Activated CD8-positive, alpha-beta memory T cell treated with anti-CD3 and anti-CD28 coated beads, Interleukin-2, amount 10 ng/mL, durations not matched to agents 7 days and 5 days (primary cell): ENCODE results near the gene OR10V1. TPM values are rescaled to one million over a fixed set of nuclear protein-coding genes. Genes with fewer than 3 reads are reported as not detected.

Experiments
- ATAC-seq: fragments of 150-1000 bp; cut with Tn5 transposase; one replicate; pipeline ENCODE4 v1.10.0; 2021; ENCODE audit warnings: moderate library complexity
- CTCF ChIA-PET: fragments of 350-600 bp; sonication (Branson Sonifier 250); formaldehyde crosslinking; loops from one replicate; lab custom pipeline; 2021; ENCODE audit warnings: antibody characterized with exemption; lab: Charles Lee
- DNase-seq: peaks from one replicate; pipeline ENCODE4 v3.0.0-alpha.2; 2020
- H3K27ac Mint-ChIP-seq: one replicate; pipeline ENCODE4 v1.8.0; 2021; ENCODE audit warnings: mild to moderate bottlenecking, mixed read lengths
- H3K27me3 Mint-ChIP-seq: one replicate; pipeline ENCODE4 v1.8.0; 2021; ENCODE audit warnings: mixed read lengths
- H3K36me3 Mint-ChIP-seq: one replicate; pipeline ENCODE4 v1.8.0; 2021; ENCODE audit warnings: mild to moderate bottlenecking, mixed read lengths
- H3K4me1 Mint-ChIP-seq: one replicate; pipeline ENCODE4 v1.8.0; 2021; ENCODE audit warnings: mixed read lengths
- H3K4me3 Mint-ChIP-seq: one replicate; pipeline ENCODE4 v1.8.0; 2021; ENCODE audit warnings: mild to moderate bottlenecking, moderate library complexity, mixed read lengths
- H3K9me3 Mint-ChIP-seq: one replicate; pipeline ENCODE4 v1.8.0; 2022; ENCODE audit warnings: low read depth, mixed read lengths
- total RNA-seq, 2 experiments: library from RNA; stranded (reverse); gene quantifications; one replicate each; pipeline ENCODE4 v1.2.3, GENCODE V29; 2021

OR10V1 gene
- total RNA-seq, 2 experiments from 2014 or later: not detected

GRCh38 chr11:59673291-59673690 lies 40.4 kb downstream of the OR10V1 start:
- CTCF ChIA-PET: interaction anchor here (0.6 kb wide), 1 partner anchor 109 kb away, joined by 3 read pairs; no protein-coding TSS in a partner anchor
- DNase-seq (no peak), ATAC-seq (no peak)
- H3K4me3 Mint-ChIP-seq: no peak overlapping the region
- H3K4me1 Mint-ChIP-seq: peaks cover 8% of the 10 kb centered on the region
- H3K27ac Mint-ChIP-seq: no peak overlapping the region
- peaks cover 3% of the 10 kb centered on the region for H3K27me3 Mint-ChIP-seq
- no peaks in the 10 kb centered on the region for H3K36me3 Mint-ChIP-seq
- no peaks in the 10 kb centered on the region for H3K9me3 Mint-ChIP-seq

- no peak for DNase-seq
- H3K9me3 Mint-ChIP-seq: no peaks in the 10 kb centered on the region
- no peak overlapping the region for H3K27ac Mint-ChIP-seq
- H3K36me3 Mint-ChIP-seq: peaks cover 10% of the 10 kb centered on the region
- peaks cover 24% of the 10 kb centered on the region for H3K4me1 Mint-ChIP-seq
- H3K4me3 Mint-ChIP-seq: no peak overlapping the region
- H3K27me3 Mint-ChIP-seq: peaks cover 3% of the 10 kb centered on the region
- CTCF ChIA-PET: interaction anchor here (0.7 kb wide), 1 partner anchor 54 kb away, joined by 3 read pairs; no protein-coding TSS in a partner anchor
- ATAC-seq: no peak
Observed at GRCh38 chr11:59671471-59671870, 42.2 kb downstream of the OR10V1 start.

- H3K4me1 Mint-ChIP-seq: peaks cover 33% of the 10 kb centered on the region
- no peaks in the 10 kb centered on the region for H3K9me3 Mint-ChIP-seq
- H3K27me3 Mint-ChIP-seq: no peaks in the 10 kb centered on the region
- peak overlapping the region; percentile 98 for H3K27ac Mint-ChIP-seq
- peaks cover 24% of the 10 kb centered on the region for H3K36me3 Mint-ChIP-seq
- no peak for DNase-seq
- peak overlapping the region; percentile 95 for H3K4me3 Mint-ChIP-seq
- ATAC-seq: no peak
- CTCF ChIA-PET: interaction anchor here (0.7 to 2.1 kb wide), 10 partner anchors 53 to 452 kb away, joined by 3 to 10 read pairs (median 5); partner anchors contain the start of genes MRPL16, OSBP and STX3
Observed at GRCh38 chr11:59669611-59670009, 44.0 kb downstream of the OR10V1 start.

GRCh38 chr11:59668950-59669610 lies 44.6 kb downstream of the OR10V1 start, which contains the start of gene PATL1:
Gene PATL1 (minus strand): TSS chr11:59669037. CDS start chr11:59668895, 142 bp downstream.
- H3K36me3 Mint-ChIP-seq: peaks cover 28% of the 10 kb centered on the region
- peak; percentile 93 for ATAC-seq
- no peaks in the 10 kb centered on the region for H3K27me3 Mint-ChIP-seq
- peak within 1 kb of the TSS; percentile 95 for H3K4me3 Mint-ChIP-seq
- CTCF ChIA-PET: interaction anchor here (0.7 to 2.1 kb wide), 10 partner anchors 53 to 451 kb away, joined by 3 to 10 read pairs (median 5); partner anchors contain the start of genes MRPL16, OSBP and STX3
- H3K9me3 Mint-ChIP-seq: no peaks in the 10 kb centered on the region
- peak within 1 kb of the TSS; percentile 98 for H3K27ac Mint-ChIP-seq
- peak; percentile 99 for DNase-seq
- peaks cover 36% of the 10 kb centered on the region for H3K4me1 Mint-ChIP-seq

GRCh38 chr11:59668188-59668949 lies 45.3 kb downstream of the OR10V1 start:
- CTCF ChIA-PET: interaction anchor here (0.9 to 2.1 kb wide), 8 partner anchors 52 to 142 kb away, joined by 3 to 10 read pairs (median 6); partner anchors contain the start of genes MRPL16, OSBP and STX3
- Mint-ChIP-seq H3K36me3 (peaks cover 29% of the 10 kb centered on the region), H3K9me3 (no peaks in the 10 kb centered on the region), H3K4me1 (peaks cover 38% of the 10 kb centered on the region), H3K27ac (peak overlapping the region; percentile 96), H3K4me3 (peak overlapping the region; percentile 95), H3K27me3 (no peaks in the 10 kb centered on the region)
- peak; percentile 71 for DNase-seq
- peak; percentile 35 for ATAC-seq

- ATAC-seq (no peak), DNase-seq (no peak)
- peak overlapping the region; percentile 96 for H3K27ac Mint-ChIP-seq
- peaks cover 33% of the 10 kb centered on the region for H3K36me3 Mint-ChIP-seq
- H3K9me3 Mint-ChIP-seq: no peaks in the 10 kb centered on the region
- CTCF ChIA-PET: interaction anchor here (2.1 kb wide), 1 partner anchor 134 kb away, joined by 7 read pairs; no protein-coding TSS in a partner anchor
- peaks cover 42% of the 10 kb centered on the region for H3K4me1 Mint-ChIP-seq
- H3K27me3 Mint-ChIP-seq: no peaks in the 10 kb centered on the region
- H3K4me3 Mint-ChIP-seq: peak overlapping the region; percentile 95
Observed at GRCh38 chr11:59667812-59668187, 45.8 kb downstream of the OR10V1 start.

- H3K4me3 Mint-ChIP-seq: peak overlapping the region; percentile 95
- peak overlapping the region; percentile 96 for H3K27ac Mint-ChIP-seq
- no peaks in the 10 kb centered on the region for H3K27me3 Mint-ChIP-seq
- no peak for DNase-seq
- H3K4me1 Mint-ChIP-seq: peaks cover 45% of the 10 kb centered on the region
- CTCF ChIA-PET: interaction anchor here (0.7 kb wide), 1 partner anchor 52 kb away, joined by 3 read pairs; the partner anchor contains the start of gene OSBP
- H3K9me3 Mint-ChIP-seq: no peaks in the 10 kb centered on the region
- ATAC-seq: no peak
- H3K36me3 Mint-ChIP-seq: peaks cover 36% of the 10 kb centered on the region
Observed at GRCh38 chr11:59666969-59667368, 46.7 kb downstream of the OR10V1 start.

Other genes starting within 250 kb of the OR10V1 start
- not detected for gene OR4D10, start 240.5 kb downstream of the OR10V1 start, total RNA-seq
- gene OR4D11, start 210.3 kb downstream of the OR10V1 start, total RNA-seq: not detected
- not detected for gene OR4D9, start 202.3 kb downstream of the OR10V1 start, total RNA-seq
- 10 to 100 TPM; 36.6 to 38.0 TPM for gene OSBP, start 98.1 kb downstream of the OR10V1 start, total RNA-seq
- 10 to 100 TPM; 56.7 to 62.6 TPM for gene PATL1, start 44.8 kb downstream of the OR10V1 start, total RNA-seq
- 10 to 100 TPM; 76.1 to 82.2 TPM for gene STX3, start 41.5 kb upstream of the OR10V1 start, total RNA-seq
- gene MRPL16, start 96.9 kb upstream of the OR10V1 start, total RNA-seq: 100 to 1,000 TPM in 1 of 2 experiments, 10 to 100 TPM in 1; 76.5 to 102 TPM
- gene CBLIF, start 131.7 kb upstream of the OR10V1 start, total RNA-seq: not detected
- not detected for gene TCN1, start 152.6 kb upstream of the OR10V1 start, total RNA-seq
- gene OOSP3, start 164.9 kb upstream of the OR10V1 start, total RNA-seq: not detected
- gene OOSP1, start 224.6 kb upstream of the OR10V1 start, total RNA-seq: not detected